K562 (cell line): Measurements from ENCODE around the gene TDRD12.

ENCODE experiments used
- CTCF ChIP-seq, 3 experiments: IDR thresholded peaks in 2 of 3; conservative IDR thresholded peaks in 1 of 3; 2 replicates each; pipeline ENCODE4 v1.5.1; 2011 to 2012; ENCODE audit warnings: low read length in 3 of 3, mild to moderate bottlenecking in 3 of 3, control low read depth in 2 of 3, improper control_type of control experiment in 1 of 3, inconsistent platforms in 1 of 3, low read depth in 1 of 3, mixed read lengths in 1 of 3, moderate library complexity in 1 of 3; ENCODE audit not compliant: insufficient read depth in 2 of 3
- FUS ChIP-seq: fragments of 200-400 bp; formaldehyde crosslinking; optimal IDR thresholded peaks from 2 replicates; pipeline ENCODE3; 2017; ENCODE audit warnings: low read depth, low read length
- KAT2B ChIP-seq: IDR thresholded peaks from one replicate; pipeline ENCODE4 v1.6.1; 2012; ENCODE audit warnings: low read depth, mild to moderate bottlenecking, control low read depth, inconsistent platforms, low read length, moderate library complexity
- MAX ChIP-seq: sonication (generic); formaldehyde crosslinking; IDR thresholded peaks from 2 replicates; pipeline ENCODE4 v1.9.0; 2022; ENCODE audit warnings: mild to moderate bottlenecking, missing genetic modification reagents
- MIER1 ChIP-seq: fragments of 450-650 bp; IDR thresholded peaks from 2 replicates; pipeline ENCODE4 v1.6.1; 2016; ENCODE audit warnings: antibody characterized with exemption, mild to moderate bottlenecking, low read depth
- PURB ChIP-seq: sonication (generic); formaldehyde crosslinking; IDR thresholded peaks from 2 replicates; pipeline ENCODE4 v1.9.0; 2021; ENCODE audit warnings: low read depth, mild to moderate bottlenecking, missing genetic modification reagents
- SREBF1 ChIP-seq: fragments of 150-350 bp; IDR thresholded peaks from 2 replicates; pipeline ENCODE4 v1.6.1; 2014; ENCODE audit warnings: antibody characterized with exemption, low read depth, low read length, borderline replicate concordance
- SREBF2 ChIP-seq: sonication (generic); formaldehyde crosslinking; IDR thresholded peaks from 2 replicates; pipeline ENCODE4 v1.4.0; 2020; ENCODE audit warnings: mild to moderate bottlenecking, missing genetic modification reagents
- ZKSCAN1 ChIP-seq: fragments of 150-350 bp; IDR thresholded peaks from 2 replicates; pipeline ENCODE4 v1.6.1; 2016; ENCODE audit warnings: low read depth, low read length
- ZNF586 ChIP-seq: fragments of 450-650 bp; formaldehyde crosslinking; conservative IDR thresholded peaks from 2 replicates; pipeline ENCODE4 v1.4.0; 2020; ENCODE audit warnings: mild to moderate bottlenecking, moderate library complexity

- TF ChIP-seq CTCF (IDR thresholded peaks at IDR 0.05 in 2 of 3, conservative IDR thresholded peaks at IDR 0.05 in 1 of 3; ENCODE audit: insufficient read depth in 2 of 3, low read depth in 1 of 3, low read length in 3 of 3) (no peak), MIER1 (no peak), SREBF1 (no peak), ZNF586 (CRISPR knock-in tag) (no peak), PURB (no peak), FUS (no peak), SREBF2 (CRISPR knock-in tag) (no peak), MAX (no peak), KAT2B (no peak), ZKSCAN1 (no peak)
Measured at GRCh38 chr19:32800754-32801153, 81.2 kb downstream of the TDRD12 start.
